IPS-15b (cell line): ENCODE measurements around the gene SCAF8.

Experiments used
- H3K27me3 ChIP-seq: one replicate; pipeline ENCODE4 v1.6.1; 2013; ENCODE audit warnings: low read length; ENCODE audit not compliant: control insufficient read depth, insufficient read depth
- H3K36me3 ChIP-seq: one replicate; pipeline ENCODE4 v1.6.1; 2013; ENCODE audit warnings: low read length; ENCODE audit not compliant: control insufficient read depth, insufficient read depth
- H3K4me1 ChIP-seq: one replicate; pipeline ENCODE4 v1.6.1; 2013; ENCODE audit warnings: mild to moderate bottlenecking, low read length; ENCODE audit not compliant: control insufficient read depth, insufficient read depth
- H3K4me3 ChIP-seq: one replicate; pipeline ENCODE4 v1.5.1; 2013; ENCODE audit warnings: low read depth, low read length
- H3K9ac ChIP-seq: one replicate; pipeline ENCODE4 v1.6.1; 2013; ENCODE audit warnings: low read depth, mild to moderate bottlenecking, low read length
- H3K9me3 ChIP-seq: one replicate; pipeline ENCODE4 v1.6.1; 2013; ENCODE audit warnings: mild to moderate bottlenecking, low read length; ENCODE audit not compliant: control insufficient read depth, insufficient read depth

Gene SCAF8

GRCh38 chr6:154876486-154877280, 143.5 kb downstream of the SCAF8 start:
- Histone ChIP-seq H3K27me3 (no peaks in the 10 kb centered on the region), H3K9ac (no peak overlapping the region), H3K4me1 (peaks cover 38% of the 10 kb centered on the region), H3K9me3 (no peaks in the 10 kb centered on the region), H3K36me3 (no peaks in the 10 kb centered on the region), H3K4me3 (no peak overlapping the region)

GRCh38 chr6:154878871-154879491, 145.8 kb downstream of the SCAF8 start:
- H3K9ac ChIP-seq = no peak overlapping the region
- H3K4me1 ChIP-seq = peaks cover 34% of the 10 kb centered on the region
- no peak overlapping the region for H3K4me3 ChIP-seq
- H3K9me3 ChIP-seq = no peaks in the 10 kb centered on the region
- H3K27me3 ChIP-seq = no peaks in the 10 kb centered on the region
- no peaks in the 10 kb centered on the region for H3K36me3 ChIP-seq

GRCh38 chr6:154882107-154882506, 148.9 kb downstream of the SCAF8 start:
- H3K36me3 ChIP-seq = no peaks in the 10 kb centered on the region
- H3K27me3 ChIP-seq = no peaks in the 10 kb centered on the region
- H3K9ac ChIP-seq = no peak overlapping the region
- H3K4me3 ChIP-seq = no peak overlapping the region
- H3K9me3 ChIP-seq = no peaks in the 10 kb centered on the region
- peaks cover 21% of the 10 kb centered on the region for H3K4me1 ChIP-seq
